Stimulated activated CD8-positive, alpha-beta memory T cell treated with anti-CD3 and anti-CD28 coated beads, Interleukin-7, amount 100 ng/mL, for 24 hours (primary cell): Measurements from ENCODE around the gene ACY1.

Experiments used
- DNase-seq: peaks from one replicate; pipeline ENCODE4 v3.0.0-alpha.2; 2020; ENCODE audit warnings: low read depth

Gene ACY1

GRCh38 chr3:51963951-51964451, 19.3 kb upstream of the ACY1 start:
- no peak for DNase-seq

GRCh38 chr3:51964521-51964920, 18.8 kb upstream of the ACY1 start:
- no peak for DNase-seq

- DNase-seq = no peak
Measured at GRCh38 chr3:51966016-51966415, 17.3 kb upstream of the ACY1 start.

GRCh38 chr3:51966486-51966885, 16.8 kb upstream of the ACY1 start:
- no peak for DNase-seq

DNA sequence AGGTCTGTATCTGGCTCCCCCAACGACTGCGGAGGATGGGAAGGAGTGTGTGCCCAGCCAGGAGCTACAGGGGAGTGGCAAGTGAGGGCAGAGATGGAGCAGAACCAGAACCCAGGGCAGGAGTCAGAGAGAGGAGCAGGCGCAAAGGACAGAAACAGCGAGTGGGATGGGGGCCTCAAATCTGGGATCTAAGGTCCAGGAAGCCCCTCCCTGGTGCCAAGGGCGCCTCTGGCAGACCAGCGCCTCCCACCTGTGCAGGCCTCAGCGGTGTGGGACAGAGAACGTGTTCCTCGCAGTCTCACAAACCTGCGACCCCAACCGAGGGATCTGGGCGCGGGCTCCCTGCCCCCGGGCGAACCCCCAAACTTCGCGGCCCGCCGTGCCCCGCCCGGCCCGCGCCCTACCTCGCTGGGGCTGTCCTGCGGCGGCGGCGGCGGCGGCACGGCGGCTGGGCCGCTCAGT, 16.4 kb upstream of the ACY1 start:
- DNase-seq = no peak

DNA sequence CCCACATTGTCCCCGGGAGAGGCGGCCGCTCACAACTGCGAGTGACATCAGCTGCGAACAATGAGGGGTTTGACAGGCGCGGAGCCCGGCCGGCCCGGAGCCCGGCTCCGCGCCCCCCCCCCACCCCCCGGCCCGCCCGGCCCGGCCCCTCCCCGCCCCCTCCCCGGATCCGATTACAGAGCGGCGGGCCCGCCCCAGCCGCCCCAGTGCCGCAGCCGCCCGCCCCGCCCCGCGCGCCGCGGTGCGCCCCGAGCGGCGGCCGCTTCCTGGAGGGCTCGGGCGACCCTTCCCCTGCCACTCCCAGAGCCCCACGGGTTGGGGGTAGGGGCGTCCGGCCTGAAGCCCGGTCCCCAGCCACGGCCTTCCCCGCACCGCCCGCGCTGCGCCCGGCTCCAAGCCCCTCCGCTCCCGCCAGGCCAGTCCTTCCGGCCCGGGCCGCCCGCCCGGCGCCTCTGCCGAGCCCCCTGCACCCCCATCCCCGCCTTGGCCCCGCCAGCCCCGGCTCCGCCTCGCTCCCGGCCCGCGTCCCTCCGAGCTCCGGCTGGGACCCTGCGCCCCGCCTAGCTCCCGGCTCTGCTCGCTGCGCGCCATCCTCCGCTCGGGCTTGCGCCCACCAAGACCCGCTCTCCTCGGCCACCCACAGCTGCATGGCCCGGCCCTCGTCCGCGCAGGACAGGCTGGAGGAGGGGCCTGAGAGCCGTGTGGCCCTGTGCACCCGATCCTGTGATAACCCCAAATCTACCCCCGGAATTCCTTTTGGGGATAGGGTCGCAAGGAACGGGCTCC, 15.8 kb upstream of the ACY1 start, which contains the start of gene PCBP4:
Gene PCBP4 (minus strand): TSS at position 71 of the 786 bp plus-strand sequence. CDS start 6,214 bp downstream, outside the sequence.
- no peak for DNase-seq

DNA sequence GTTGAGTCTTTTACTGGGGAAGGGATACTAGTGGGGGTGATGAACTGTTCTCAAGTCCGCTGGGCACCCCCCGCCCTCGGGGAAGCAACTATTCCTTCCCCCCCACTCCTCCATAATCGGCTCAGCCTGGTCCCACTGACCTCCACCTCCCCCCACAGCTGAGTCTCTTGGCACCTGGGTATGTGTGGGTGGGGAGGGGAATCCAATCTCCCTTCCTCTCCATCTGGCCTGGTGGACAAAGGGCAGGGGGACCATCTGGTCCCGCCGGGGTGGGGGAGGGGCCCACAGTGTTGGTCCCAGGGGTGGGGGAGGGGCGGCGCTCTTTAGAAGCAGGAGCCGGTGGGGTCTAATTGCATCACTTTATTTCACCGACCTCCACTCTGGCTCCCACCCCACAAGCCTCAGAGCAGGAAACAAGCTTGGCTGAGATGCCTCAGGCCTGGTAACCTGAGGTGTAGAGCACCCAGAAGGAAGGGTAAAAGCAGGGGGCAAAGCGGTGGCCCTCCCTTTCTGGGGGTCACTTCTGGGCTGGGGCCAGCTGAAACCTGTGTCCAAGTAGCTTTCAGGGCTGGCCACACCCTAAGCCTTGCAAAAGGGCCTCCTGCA, 15.1 kb upstream of the ACY1 start:
- no peak for DNase-seq

DNA sequence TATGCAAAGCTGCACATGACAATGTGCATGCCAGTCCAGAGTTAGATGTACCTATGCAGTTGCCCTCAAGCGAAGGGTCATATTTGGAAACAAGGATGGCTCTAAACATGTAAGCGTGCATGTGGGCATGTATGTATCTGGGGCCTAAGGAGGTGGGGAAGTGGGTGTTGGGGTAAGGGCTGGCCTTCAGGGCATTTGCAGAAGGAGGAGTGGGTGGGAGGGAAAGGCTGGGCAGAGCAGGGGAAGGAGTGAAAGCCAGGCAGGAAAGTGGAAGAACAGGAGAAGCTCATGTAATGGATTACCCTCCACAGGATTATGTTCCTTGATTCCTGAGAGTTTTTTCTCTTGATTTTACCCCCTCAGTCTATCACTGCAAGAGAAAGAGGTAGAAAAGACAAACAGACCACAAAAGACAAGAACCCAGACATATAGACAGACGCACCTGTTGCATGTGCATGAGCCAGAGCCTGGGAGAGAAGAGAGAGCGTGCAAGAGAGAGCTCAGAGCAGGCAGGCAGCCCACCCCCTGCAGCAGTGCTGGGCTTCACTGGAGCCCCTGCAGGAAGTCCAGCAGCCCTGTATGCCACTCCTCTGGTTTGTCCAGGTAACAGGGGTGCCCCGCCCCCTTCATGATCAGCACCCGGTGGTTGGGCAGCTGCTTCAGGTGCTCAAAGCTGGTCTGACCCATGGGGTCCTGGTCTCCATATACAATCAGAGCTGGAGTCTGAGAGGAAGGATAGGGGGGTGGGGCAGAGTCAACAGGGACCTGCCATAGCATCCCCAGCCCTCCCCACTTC, 14.3 kb upstream of the ACY1 start:
- DNase-seq = no peak

DNA sequence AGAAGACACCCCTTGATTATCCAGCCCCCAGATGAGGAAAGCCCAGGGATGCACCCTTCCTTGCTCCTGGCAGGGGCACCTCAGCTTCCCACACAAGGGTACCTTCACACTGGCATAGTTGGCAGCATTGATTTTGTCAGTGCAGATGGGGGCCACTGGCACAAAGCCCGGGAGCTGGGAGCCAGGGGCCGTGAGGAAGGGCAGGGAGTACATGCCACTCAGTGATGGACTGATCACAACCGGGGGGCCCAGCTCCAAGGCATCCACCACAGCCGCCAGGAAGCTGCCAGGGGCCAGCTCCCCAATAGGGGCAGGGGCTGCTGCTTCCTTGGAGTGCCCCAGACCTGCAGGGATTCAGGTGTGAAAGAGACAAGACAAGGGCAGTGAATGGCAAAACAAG, 13.5 kb upstream of the ACY1 start:
- no peak for DNase-seq

DNA sequence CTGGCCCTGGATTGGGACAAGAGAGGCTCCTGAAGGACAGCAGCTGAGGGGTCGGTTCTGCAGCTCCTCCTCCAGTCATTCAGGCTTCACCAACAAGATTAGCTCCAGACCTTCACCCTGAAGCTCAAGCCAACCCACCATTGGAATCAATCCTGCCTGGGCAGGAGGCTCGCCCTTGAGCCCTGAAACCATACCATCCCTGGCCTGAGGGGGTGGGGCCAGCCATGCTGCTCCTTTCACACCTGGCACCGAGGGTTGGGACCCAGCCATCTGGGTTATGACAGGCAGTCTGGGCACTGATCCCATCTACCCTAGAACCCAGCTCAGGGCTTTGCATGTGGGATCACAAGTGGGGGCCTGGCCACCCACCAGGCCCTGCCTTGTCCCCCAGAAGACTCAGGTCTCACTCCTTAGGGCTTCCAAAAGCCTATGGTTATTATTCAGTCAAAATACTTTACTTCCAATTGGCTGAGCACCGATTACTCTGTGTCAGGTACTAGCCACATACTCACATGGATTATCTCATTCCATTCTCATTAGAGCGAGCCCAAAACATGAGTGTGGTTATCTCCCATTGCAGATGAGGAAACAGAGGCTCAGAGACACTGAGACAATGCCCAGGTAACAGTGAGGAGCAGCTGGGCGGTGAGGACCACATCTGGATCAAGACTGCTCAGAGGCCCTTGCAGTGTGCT, 12.6 kb upstream of the ACY1 start:
- DNase-seq = no peak

DNA sequence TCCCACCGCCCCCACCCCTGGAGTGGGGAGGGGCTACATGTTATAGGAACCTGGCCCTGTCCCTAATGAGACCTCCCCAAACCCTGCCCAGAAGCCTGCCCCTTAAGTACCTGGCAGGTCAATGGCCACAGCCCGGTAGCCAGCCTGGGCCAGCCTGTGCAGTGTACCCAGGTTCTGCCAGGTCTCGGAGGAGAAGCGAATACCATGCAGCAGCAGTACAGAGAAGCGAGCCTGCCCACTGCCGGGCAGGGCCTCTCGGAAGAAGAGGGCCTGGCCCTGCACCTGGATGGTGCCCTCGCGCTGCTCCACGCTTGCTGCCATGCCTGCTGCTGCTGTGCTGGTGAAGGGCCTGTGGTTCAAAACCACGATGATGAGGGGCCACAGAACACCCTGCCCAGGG, 12.0 kb upstream of the ACY1 start:
- no peak for DNase-seq

GRCh38 chr3:51974277-51974962, 8.9 kb upstream of the ACY1 start:
- DNase-seq = no peak

DNA sequence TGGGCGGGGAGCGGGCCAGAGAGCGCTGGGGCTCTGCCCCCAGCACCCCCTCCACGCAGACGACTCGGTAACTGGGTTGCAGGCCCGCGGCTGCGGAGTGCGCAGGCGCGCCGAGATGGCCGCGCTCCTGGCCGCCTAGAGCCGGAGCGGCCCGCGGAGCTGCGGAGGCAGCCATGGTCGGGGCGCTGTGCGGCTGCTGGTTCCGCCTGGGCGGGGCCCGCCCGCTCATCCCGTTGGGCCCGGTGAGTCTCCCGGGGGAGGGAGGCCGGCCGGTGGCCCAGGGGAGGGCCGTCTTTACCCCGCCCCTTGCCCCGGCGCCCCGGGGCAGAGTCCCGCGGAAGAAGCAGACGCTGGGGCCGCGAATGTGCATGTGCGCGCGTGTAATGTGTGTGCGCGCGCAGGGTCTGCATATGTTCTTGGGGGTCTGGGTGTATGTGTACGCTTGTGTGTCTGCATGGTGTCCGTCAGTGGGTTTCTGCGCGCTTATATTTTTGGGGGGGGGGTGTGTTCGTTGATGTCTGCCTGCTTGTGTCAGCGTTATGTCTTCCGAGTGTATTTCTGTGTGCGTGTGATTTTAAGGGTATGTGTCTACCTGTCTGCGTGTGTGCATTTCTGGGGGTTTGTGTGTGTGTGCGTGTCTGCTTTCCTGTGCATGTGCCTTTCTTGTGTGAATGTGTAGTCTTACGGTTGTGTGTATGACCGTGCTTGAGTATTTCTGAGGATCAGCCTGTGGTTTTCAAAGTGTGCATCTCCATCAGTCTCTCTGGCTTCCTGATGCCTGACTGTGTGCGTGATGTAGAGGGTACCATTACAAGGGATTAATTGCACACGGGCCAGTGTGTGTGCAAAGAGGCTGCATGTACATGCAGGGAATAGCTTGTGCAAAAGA, 8.1 kb upstream of the ACY1 start, which contains the start of gene ABHD14A:
Gene ABHD14A (plus strand): TSS at position 102 of the 889 bp plus-strand sequence. CDS start 72 bp downstream, at position 174.
- no peak for DNase-seq

GRCh38 chr3:51975852-51976549, 7.3 kb upstream of the ACY1 start:
- DNase-seq = no peak

DNA sequence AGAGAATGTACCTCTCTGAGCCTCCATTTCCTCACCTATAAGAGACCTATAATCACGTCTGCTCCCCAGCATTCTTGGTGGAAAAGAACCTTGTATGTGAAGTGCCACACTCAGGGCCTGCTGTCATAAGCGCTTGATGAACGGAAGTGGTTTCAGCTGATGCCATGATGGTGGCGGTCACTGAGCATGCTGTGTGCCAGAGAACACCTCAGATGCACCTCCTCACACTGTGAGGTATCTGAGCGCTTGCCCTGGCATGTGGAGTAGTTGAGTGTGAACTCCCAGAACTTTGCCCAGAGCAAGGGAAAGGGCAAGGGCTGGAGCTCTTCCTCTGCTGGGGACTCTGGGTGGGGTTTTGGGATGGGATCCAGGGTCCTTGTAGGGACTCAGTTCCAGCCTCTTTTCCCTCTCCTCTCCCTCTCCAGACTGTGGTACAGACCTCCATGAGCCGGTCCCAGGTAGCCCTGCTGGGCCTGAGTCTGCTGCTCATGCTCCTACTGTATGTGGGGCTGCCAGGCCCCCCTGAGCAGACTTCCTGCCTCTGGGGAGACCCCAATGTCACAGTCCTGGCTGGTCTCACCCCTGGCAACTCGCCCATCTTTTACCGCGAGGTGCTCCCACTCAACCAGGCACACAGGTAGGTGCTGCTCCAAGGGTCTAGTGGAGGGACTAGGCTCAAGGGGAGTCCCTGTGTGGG, 5.7 kb upstream of the ACY1 start:
- no peak for DNase-seq

DNA sequence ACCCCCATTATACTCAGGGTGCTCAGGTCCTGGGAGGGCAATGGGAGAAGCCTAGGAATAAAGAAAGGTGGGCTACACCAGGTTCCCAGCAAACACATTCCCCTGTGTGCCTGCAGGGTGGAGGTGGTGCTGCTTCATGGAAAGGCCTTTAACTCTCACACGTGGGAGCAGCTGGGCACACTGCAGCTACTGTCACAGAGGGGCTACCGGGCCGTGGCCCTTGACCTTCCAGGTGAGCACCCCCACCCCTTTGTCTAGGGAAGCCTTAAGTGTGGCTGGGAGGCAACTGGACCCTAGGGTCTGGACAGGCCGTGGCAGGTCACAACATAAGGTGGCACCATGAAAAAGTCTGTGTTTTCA, 5.2 kb upstream of the ACY1 start:
- no peak for DNase-seq

- DNase-seq = no peak
Measured at GRCh38 chr3:51980253-51980652, 3.1 kb upstream of the ACY1 start.

GRCh38 chr3:51982352-51982837, 940 bp upstream of the ACY1 start:
- no peak for DNase-seq
